GM21360 (cell line): Measurements from ENCODE around the gene MOXD1.
A peak's percentile ranks its signal among the peaks of the same experiment; 100 is the strongest.
"Not testable (repeated sequence)": the region's sequence is repeated elsewhere in the genome, so short reads cannot be mapped to it uniquely, and the experiment has no call there.

Source experiments
- ATAC-seq: cut with Tn5 transposase; IDR thresholded peaks from one replicate; pipeline ENCODE4 v1.9.1; 2021; ENCODE audit warnings: mild to moderate bottlenecking, moderate library complexity; ENCODE audit not compliant: unreplicated experiment

Gene MOXD1

GRCh38 chr6:132357120-132357519, 44.2 kb downstream of the MOXD1 start:
- ATAC-seq, result no peak

- ATAC-seq, result no peak
Observed at GRCh38 chr6:132354517-132355167, 46.6 kb downstream of the MOXD1 start.

DNA sequence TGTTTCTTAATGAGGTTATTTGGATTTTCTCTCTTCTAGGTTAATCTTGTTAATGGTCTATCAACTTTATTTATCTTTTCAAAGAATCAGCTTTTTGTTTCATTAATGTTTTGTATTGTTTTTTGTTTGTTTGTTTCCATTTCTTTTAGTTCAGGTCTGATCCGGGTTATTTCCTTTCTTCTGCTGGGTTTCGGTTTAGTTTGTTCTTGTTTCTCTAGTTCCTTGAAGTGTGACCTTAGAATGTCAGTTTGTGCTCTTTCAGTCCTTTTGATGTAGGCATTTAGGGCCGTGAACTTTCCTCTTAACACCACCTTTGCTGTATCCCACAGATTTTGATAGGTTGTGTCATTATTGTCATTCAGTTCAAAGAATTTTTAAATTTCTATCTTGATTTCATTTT, 49.3 kb downstream of the MOXD1 start:
- not testable (repeated sequence) for ATAC-seq

DNA sequence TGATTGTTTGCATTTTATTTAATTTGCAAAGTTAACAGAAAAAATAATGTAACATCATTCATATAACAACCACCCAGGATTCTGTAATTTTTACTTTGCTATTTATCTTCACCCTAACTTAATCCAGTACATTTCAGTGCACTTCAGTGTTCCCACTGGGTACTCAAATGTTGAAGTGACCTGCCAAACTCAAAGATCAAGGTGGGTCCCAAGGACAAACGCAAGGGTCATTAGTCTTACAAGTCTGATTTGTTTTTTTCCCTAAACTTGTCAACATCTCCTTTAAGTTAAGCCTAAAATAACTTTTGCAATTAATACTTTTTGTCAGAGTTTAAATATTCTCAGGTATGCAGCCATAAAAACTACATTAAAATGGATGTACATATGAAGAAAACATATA, 53.0 kb downstream of the MOXD1 start:
- no peak for ATAC-seq

GRCh38 chr6:132344811-132345210, 56.5 kb downstream of the MOXD1 start:
- no peak for ATAC-seq

- ATAC-seq, result no peak
Observed at GRCh38 chr6:132341646-132342045, 59.6 kb downstream of the MOXD1 start.

DNA sequence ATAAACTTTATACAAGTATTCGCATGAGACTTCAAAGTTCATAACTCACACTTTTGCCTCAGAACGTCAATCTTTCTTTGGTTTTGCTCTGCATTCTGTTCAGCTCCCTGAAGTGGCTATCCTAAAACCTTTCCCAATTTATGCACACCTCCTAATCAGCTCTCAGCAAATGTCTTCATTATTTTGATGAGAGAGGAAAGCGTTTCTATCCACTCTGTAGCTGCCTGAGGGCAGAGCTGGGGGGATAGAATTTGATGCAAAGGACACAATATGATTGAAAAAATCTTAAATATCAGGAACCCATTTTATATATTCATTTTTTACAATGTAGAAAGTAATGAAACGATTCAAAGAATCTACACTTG, 66.8 kb downstream of the MOXD1 start:
- ATAC-seq, result no peak

- no peak for ATAC-seq
Observed at GRCh38 chr6:132333639-132334520, 67.4 kb downstream of the MOXD1 start.

- ATAC-seq, result no peak
Observed at GRCh38 chr6:132330759-132331158, 70.5 kb downstream of the MOXD1 start.

DNA sequence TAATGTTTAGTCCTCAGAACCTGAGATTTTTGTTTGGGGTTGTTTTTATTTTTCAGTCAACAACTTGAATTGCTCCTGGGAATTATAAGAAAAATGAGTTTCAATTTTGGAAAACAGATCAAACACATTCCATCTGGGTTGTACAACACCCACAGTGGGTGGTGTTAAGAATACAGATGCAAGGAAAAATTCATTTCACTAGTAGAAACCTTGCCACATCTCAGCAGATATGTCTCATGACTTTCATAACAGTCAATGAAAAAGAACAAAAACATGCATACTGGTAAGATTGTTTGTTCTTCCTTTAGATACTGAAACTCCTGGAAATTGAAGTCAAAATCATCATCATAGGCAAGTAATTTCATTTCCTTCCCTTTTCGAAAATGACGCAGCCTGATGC, 78.9 kb downstream of the MOXD1 start:
- ATAC-seq, result no peak

DNA sequence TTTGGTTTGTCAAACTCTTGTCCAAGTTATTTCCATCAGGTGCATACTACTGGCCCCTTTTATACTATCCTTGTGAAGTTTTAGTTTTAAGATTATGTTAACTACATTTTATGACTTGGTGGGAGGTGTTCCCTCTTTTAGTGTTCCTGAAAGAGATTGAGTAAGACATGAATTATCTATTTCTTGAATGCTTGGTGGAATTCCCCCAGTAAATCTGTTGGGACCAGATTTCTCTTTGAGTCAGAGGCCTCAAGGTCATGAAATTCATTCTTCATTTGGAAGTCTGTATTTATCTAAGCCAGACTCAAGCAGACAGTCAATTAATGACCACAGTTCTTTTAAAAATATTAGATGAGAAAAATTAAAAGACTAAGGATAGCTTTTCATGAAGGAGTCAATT, 81.3 kb downstream of the MOXD1 start:
- ATAC-seq, result no peak

GRCh38 chr6:132316970-132317369, 84.3 kb downstream of the MOXD1 start:
- ATAC-seq, result no peak

- ATAC-seq, result no peak
Observed at GRCh38 chr6:132314432-132314831, 86.8 kb downstream of the MOXD1 start.

GRCh38 chr6:132310921-132311320, 90.4 kb downstream of the MOXD1 start:
- ATAC-seq, result no peak

- ATAC-seq, result not testable (repeated sequence)
Observed at GRCh38 chr6:132310151-132310550, 91.1 kb downstream of the MOXD1 start.

DNA sequence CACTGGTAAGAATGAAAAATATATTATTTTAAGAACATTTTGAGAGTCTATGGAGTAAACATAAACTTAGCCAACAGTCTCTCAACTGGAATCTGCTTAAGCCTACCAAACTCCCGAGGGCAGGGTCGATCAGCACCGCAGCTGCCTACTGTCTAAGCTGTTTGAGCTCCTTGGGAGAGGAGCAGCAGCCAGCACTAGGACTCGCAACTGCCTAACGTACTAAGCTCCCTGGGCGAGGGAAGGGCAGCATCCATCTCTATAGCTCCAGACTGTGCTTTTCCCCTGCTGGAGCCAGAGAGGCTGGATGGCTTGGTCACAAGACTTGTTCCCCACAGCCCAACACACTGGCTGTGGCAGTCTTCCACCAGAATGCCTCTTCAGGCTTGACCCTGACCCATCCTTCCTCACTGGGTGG, 96.4 kb downstream of the MOXD1 start:
- no peak for ATAC-seq

DNA sequence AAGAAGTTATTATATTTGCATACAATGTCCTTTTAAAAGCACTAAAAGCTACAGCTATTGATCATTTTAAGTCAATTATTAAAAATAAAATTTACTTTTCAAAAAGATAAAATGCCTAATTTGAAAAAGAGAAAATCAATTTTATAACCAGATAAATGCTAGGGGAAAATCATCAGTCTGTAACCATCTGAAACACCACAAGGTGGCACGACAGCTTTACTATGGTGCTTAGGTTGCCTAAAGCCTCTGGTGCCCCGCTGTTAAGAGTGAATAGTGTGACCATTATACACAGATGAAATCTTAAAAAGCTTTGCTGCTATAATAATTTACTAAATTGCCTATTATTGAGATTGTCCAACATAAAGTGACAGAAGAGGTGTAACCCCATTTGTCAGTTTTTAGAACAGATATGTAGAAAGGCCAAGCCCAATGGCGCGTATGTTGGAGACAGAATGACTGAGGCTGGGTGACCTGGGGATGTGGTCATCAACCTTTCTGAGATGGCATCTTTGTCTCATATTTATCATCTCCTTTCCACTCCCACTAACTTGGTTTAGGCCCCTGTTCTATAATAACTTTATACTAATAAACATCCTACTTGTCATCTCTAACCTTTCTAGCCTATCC, 100.8 kb downstream of the MOXD1 start:
- ATAC-seq, result peak; percentile 70

DNA sequence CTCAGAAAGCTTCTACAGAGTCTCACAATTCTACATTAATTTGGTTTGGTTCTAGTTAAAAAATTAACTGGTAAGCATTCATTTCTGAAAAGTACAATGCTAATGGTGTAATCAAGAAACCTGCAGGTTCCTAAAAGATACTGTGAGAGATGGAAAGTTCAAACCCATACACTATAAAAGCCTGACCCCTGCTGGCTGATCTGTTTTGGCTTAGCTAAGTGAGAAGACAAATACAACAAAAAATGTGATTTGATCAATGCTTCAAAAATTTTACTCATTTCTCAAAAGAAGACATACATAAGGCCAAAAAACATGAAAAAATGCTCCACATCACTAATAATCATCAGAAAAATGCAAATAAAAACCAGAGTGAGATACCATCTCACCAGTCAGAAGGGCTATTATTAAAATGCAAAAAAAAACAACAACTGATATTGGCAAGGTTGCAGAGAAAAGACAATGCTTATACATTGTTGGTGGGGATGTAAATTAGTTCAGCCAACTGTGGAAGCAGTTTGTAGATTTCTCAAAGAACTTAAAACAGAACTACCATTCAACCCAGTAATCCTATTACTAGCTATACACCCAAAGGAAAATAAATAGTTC, 102.8 kb downstream of the MOXD1 start:
- no peak for ATAC-seq

GRCh38 chr6:132289756-132290155, 111.5 kb downstream of the MOXD1 start:
- ATAC-seq, result no peak

GRCh38 chr6:132287101-132287500, 114.2 kb downstream of the MOXD1 start:
- no peak for ATAC-seq

DNA sequence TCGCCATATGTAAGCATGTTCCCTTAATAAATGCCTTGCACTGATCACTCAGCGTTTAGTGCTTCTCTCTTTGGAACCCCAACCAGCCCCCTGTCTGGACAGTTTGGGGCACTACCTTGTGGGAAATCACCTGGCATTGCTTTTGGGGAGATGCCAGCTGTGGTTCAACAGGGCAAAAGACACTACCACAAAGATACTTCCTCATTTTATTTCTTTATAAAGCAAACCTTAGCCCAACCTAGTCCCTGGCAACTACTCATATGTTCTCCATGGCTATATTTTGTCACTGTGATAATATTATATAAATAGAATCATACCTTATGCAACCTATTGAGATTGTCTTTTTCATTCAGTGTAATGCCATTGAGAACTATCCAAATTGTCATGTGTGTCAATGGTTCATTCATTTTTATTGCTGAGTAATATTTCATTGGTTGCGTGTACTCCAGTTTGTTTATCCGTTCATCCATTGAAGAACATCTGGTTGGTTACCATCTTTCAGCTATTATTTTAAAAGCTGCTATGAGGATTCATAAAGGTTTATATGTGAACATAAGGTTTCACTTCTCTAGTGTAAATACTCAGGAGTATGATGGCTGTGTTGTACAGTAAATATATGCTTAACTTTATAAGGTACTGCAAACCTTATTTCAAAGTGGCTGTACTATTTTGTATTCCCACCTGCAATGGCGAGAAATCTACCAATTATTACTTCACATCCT, 114.8 kb downstream of the MOXD1 start:
- ATAC-seq, result no peak
